H1 (cell line): Measurements from ENCODE around the gene RAPH1. TPM values are rescaled to one million over a fixed set of nuclear protein-coding genes. Genes with fewer than 3 reads are reported as not detected.

Experiments
- BCL11A ChIP-seq, 2 experiments: IDR thresholded peaks; one replicate each; pipeline ENCODE4 v1.6.1; 2011; ENCODE audit warnings: low read depth in 2 of 2, low read length in 2 of 2, mild to moderate bottlenecking in 2 of 2
- CHD1 ChIP-seq: IDR thresholded peaks from 2 replicates; pipeline ENCODE4 v1.6.1; 2012; ENCODE audit warnings: low read depth, low read length, improper control_type of control experiment
- JUND ChIP-seq: IDR thresholded peaks from 2 replicates; pipeline ENCODE4 v1.6.1; 2011; ENCODE audit warnings: mild to moderate bottlenecking, improper control_type of control experiment, low read length
- KDM4A ChIP-seq: IDR thresholded peaks from one replicate; pipeline ENCODE4 v1.7.1; 2012; ENCODE audit warnings: low read depth, mild to moderate bottlenecking, moderate library complexity, low read length, inconsistent platforms; ENCODE audit not compliant: severe bottlenecking
- NRF1 ChIP-seq: IDR thresholded peaks from 2 replicates; pipeline ENCODE4 v1.6.1; 2011; ENCODE audit warnings: mild to moderate bottlenecking, low read depth, low read length, improper control_type of control experiment
- TCF12 ChIP-seq: IDR thresholded peaks from 2 replicates; pipeline ENCODE4 v1.6.1; 2011; ENCODE audit warnings: low read depth, mild to moderate bottlenecking, low read length
- TEAD4 ChIP-seq: IDR thresholded peaks from 2 replicates; pipeline ENCODE4 v1.6.1; 2012; ENCODE audit warnings: low read depth, low read length, inconsistent platforms, mixed read lengths
- ZNF274 ChIP-seq: IDR thresholded peaks from 2 replicates; pipeline ENCODE4 v1.7.0; 2012; ENCODE audit warnings: low read length, borderline replicate concordance; ENCODE audit errors: extremely low read depth
- polyA plus RNA-seq, 7 experiments: library from polyadenylated mRNA; depleted of rRNA in 3 of 7; stranded (reverse) in 5 of 7; unstranded in 2 of 7; fragments of >200 nt in 5 of 7; fragments of 200-250 nt in 2 of 7; gene quantifications; 1 replicate in 5 of 7; 2 replicates in 1 of 7; 4 replicates in 1 of 7; pipeline versions ENCODE4 v1.2.1 to v1.2.3, GENCODE V29; 2011 to 2013; ENCODE audit warnings: missing spikeins in 2 of 7, mixed read lengths in 2 of 7
- total RNA-seq: library from RNA; stranded (reverse); fragmentation: NEBNext Ultra II Directional; extraction: Animal tissue kit (Norgen Biotek cat#: 25700); gene quantifications from 2 replicates; pipeline ENCODE4 v1.2.1, GENCODE V29; 2021

Gene RAPH1
- total and polyA plus RNA-seq, 2 of the 8 experiments (the other 6 are each of a cell fraction or from before 2014, with no cell fraction given), result 3.8 to 27.4 TPM

DNA sequence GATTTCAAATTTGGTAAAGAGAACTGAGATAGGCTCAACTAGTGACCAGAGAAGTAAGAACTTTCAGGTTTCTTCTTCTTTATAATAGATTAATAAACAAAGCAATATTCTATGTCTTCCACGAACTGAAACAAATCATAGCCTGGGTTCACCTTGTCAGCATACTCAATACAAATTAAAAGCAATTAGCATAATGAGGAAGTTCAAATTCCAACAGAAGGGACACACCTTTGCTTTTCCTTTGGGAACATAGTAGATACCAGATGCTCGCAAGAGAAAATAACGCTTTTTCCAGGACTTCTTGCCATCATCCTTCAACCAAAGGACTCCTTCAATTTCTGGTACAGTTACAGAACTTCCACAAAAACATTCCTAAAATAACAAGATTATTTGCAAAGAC, 79.9 kb downstream of the RAPH1 start (continued):
- no peak for TF ChIP-seq TEAD4
- TF ChIP-seq CHD1, result no peak
- TF ChIP-seq TCF12, result no peak
- no peak for TF ChIP-seq KDM4A
- TF ChIP-seq BCL11A (IDR thresholded peaks at IDR 0.05; ENCODE audit: low read depth in 2 of 2, low read length in 2 of 2), result no peak
- TF ChIP-seq JUND, result no peak
- no peak for TF ChIP-seq ZNF274
- no peak for TF ChIP-seq NRF1
